GM12875 (cell line): ENCODE results near the gene UBE2V1.
"Not testable (repeated sequence)": the region's sequence is repeated elsewhere in the genome, so short reads cannot be mapped to it uniquely, and the experiment has no call there.

Source experiments
- H3K4me3 ChIP-seq: one replicate; pipeline ENCODE4 v1.5.1; 2011; ENCODE audit warnings: low read depth, low read length, control low read depth
- CTCF ChIP-seq: IDR thresholded peaks from 2 replicates; pipeline ENCODE4 v1.5.1; 2011; ENCODE audit warnings: low read depth, mild to moderate bottlenecking, control low read depth, inconsistent platforms, low read length, moderate library complexity, borderline replicate concordance; ENCODE audit not compliant: insufficient read depth

The UBE2V1 gene

GRCh38 chr20:50107086-50107660 is 5.8 kb downstream of the UBE2V1 start:
- H3K4me3 ChIP-seq: no peak overlapping the region
- no peak for TF ChIP-seq CTCF

GRCh38 chr20:50106669-50107068 is 6.3 kb downstream of the UBE2V1 start:
- H3K4me3 ChIP-seq: not testable (repeated sequence)

- not testable (repeated sequence) for H3K4me3 ChIP-seq
Observed at GRCh38 chr20:50103464-50104107, 9.4 kb downstream of the UBE2V1 start.

GRCh38 chr20:50102551-50102950 is 10.4 kb downstream of the UBE2V1 start:
- H3K4me3 ChIP-seq: not testable (repeated sequence)

GRCh38 chr20:50101887-50102286 is 11.1 kb downstream of the UBE2V1 start:
- TF ChIP-seq CTCF: no peak
- H3K4me3 ChIP-seq: no peak overlapping the region

- no peak overlapping the region for H3K4me3 ChIP-seq
- no peak for TF ChIP-seq CTCF
Observed at GRCh38 chr20:50101281-50101680, 11.7 kb downstream of the UBE2V1 start.

GRCh38 chr20:50100552-50100951 is 12.4 kb downstream of the UBE2V1 start:
- no peak for TF ChIP-seq CTCF
- H3K4me3 ChIP-seq: no peak overlapping the region

GRCh38 chr20:50099565-50099991 is 13.4 kb downstream of the UBE2V1 start:
- H3K4me3 ChIP-seq: no peak overlapping the region
- TF ChIP-seq CTCF: no peak

GRCh38 chr20:50099113-50099512 is 13.8 kb downstream of the UBE2V1 start:
- no peak for TF ChIP-seq CTCF
- H3K4me3 ChIP-seq: no peak overlapping the region
